HEK293 (cell line): Measurements from ENCODE around the gene CDC42SE2.

Source experiments
- CTCF ChIA-PET: fragments of 350-600 bp; formaldehyde crosslinking; extraction: SDS; loops from one replicate; lab custom pipeline; 2021; ENCODE audit warnings: antibody characterized with exemption; lab: Yijun Ruan, JAX
- POLR2A ChIA-PET: fragments of 300-600 bp; formaldehyde crosslinking; extraction: SDS; loops from one replicate; lab custom pipeline; 2020; ENCODE audit warnings: antibody characterized with exemption, inconsistent platforms; lab: Yijun Ruan, JAX
- H3K27ac ChIP-seq: fragments of 200-500 bp; sonication (Bioruptor generic); 2 replicates; pipeline ENCODE4 v1.5.1; 2014; ENCODE audit warnings: low read depth, low read length, control low read depth, inconsistent platforms; ENCODE audit errors: extremely low read depth
- H3K36me3 ChIP-seq, 2 experiments: fragments of 200-500 bp in 1 of 2; sonication (Bioruptor generic) in 1 of 2; 1 replicate in 1 of 2; 2 replicates in 1 of 2; pipeline ENCODE4 v1.5.1; 2014 to 2017; ENCODE audit warnings: inconsistent platforms in 2 of 2, low read length in 2 of 2; ENCODE audit not compliant: control insufficient read depth in 2 of 2, insufficient read depth in 1 of 2
- H3K4me1 ChIP-seq: fragments of 200-500 bp; sonication (Bioruptor generic); 2 replicates; pipeline ENCODE4 v1.5.1; 2014; ENCODE audit warnings: mild to moderate bottlenecking, low read length, inconsistent platforms; ENCODE audit not compliant: control insufficient read depth, insufficient read depth
- H3K4me3 ChIP-seq: 2 replicates; pipeline ENCODE4 v1.5.1; 2011; ENCODE audit warnings: low read depth, mild to moderate bottlenecking, control low read depth, low read length, moderate library complexity
- H3K9me3 ChIP-seq: fragments of 200-500 bp; sonication (Bioruptor generic); 2 replicates; pipeline ENCODE4 v1.5.1; 2014; ENCODE audit warnings: low read depth, low read length, inconsistent platforms; ENCODE audit not compliant: control insufficient read depth, insufficient read depth
- KLF16 ChIP-seq: fragments of 450-650 bp; formaldehyde crosslinking; IDR thresholded peaks from 2 replicates; pipeline ENCODE4 v1.5.1; 2017; ENCODE audit warnings: missing biosample characterization, missing genetic modification characterization
- PRDM1 ChIP-seq: fragments of 450-650 bp; formaldehyde crosslinking; IDR thresholded peaks from 2 replicates; pipeline ENCODE4; 2016; ENCODE audit warnings: missing biosample characterization, missing genetic modification characterization
- TRIM28 ChIP-seq: IDR thresholded peaks from 2 replicates; pipeline ENCODE4 v1.6.1; 2011; ENCODE audit warnings: low read length, control low read depth, borderline replicate concordance
- ZBTB7A ChIP-seq: fragments of 450-650 bp; formaldehyde crosslinking; IDR thresholded peaks from 2 replicates; pipeline ENCODE4 v1.5.1; 2016; ENCODE audit warnings: low read depth, missing biosample characterization, missing genetic modification characterization
- ZFP37 ChIP-seq: fragments of 450-650 bp; formaldehyde crosslinking; IDR thresholded peaks from 2 replicates; pipeline ENCODE4 v1.5.1; 2016; ENCODE audit warnings: missing biosample characterization, missing genetic modification characterization
- ZNF112 ChIP-seq: fragments of 450-650 bp; formaldehyde crosslinking; IDR thresholded peaks from 2 replicates; pipeline ENCODE4 v1.5.0; 2017; ENCODE audit warnings: missing biosample characterization, missing genetic modification characterization
- ZNF157 ChIP-seq: fragments of 450-650 bp; formaldehyde crosslinking; IDR thresholded peaks from 2 replicates; pipeline ENCODE4 v1.5.1; 2016; ENCODE audit warnings: missing biosample characterization, missing genetic modification characterization
- ZNF221 ChIP-seq: fragments of 450-650 bp; formaldehyde crosslinking; IDR thresholded peaks from 2 replicates; pipeline ENCODE4 v1.5.1; 2017; ENCODE audit warnings: missing biosample characterization, missing genetic modification characterization, borderline replicate concordance
- ZNF423 ChIP-seq: fragments of 450-650 bp; formaldehyde crosslinking; IDR thresholded peaks from 2 replicates; pipeline ENCODE4 v1.5.1; 2016; ENCODE audit warnings: missing biosample characterization, missing genetic modification characterization
- ZNF701 ChIP-seq: fragments of 450-650 bp; formaldehyde crosslinking; IDR thresholded peaks from 2 replicates; pipeline ENCODE4 v1.5.1; 2016; ENCODE audit warnings: missing biosample characterization, missing genetic modification characterization
- TF ChIP-seq, protein P1 (sequence below): fragments of 450-650 bp; formaldehyde crosslinking; IDR thresholded peaks from 2 replicates; pipeline ENCODE4 v1.5.1; 2016; ENCODE audit warnings: missing biosample characterization, missing genetic modification characterization, low read depth
- TF ChIP-seq, protein P2 (sequence below): fragments of 450-650 bp; formaldehyde crosslinking; IDR thresholded peaks from 2 replicates; pipeline ENCODE4 v1.5.1; 2016; ENCODE audit warnings: missing biosample characterization, missing genetic modification characterization
- TF ChIP-seq, protein P3 (sequence below): fragments of 450-650 bp; formaldehyde crosslinking; IDR thresholded peaks from 2 replicates; pipeline ENCODE4 v1.5.1; 2017; ENCODE audit warnings: missing biosample characterization, missing genetic modification characterization
- TF ChIP-seq, protein P4 (sequence below): fragments of 450-650 bp; formaldehyde crosslinking; IDR thresholded peaks from 2 replicates; pipeline ENCODE4 v1.5.1; 2016; ENCODE audit warnings: missing biosample characterization, missing genetic modification characterization
- TF ChIP-seq, protein P5 (sequence below): fragments of 450-650 bp; formaldehyde crosslinking; IDR thresholded peaks from 2 replicates; pipeline ENCODE4 v1.5.1; 2016; ENCODE audit warnings: missing biosample characterization, missing genetic modification characterization, low read depth

Gene CDC42SE2

DNA sequence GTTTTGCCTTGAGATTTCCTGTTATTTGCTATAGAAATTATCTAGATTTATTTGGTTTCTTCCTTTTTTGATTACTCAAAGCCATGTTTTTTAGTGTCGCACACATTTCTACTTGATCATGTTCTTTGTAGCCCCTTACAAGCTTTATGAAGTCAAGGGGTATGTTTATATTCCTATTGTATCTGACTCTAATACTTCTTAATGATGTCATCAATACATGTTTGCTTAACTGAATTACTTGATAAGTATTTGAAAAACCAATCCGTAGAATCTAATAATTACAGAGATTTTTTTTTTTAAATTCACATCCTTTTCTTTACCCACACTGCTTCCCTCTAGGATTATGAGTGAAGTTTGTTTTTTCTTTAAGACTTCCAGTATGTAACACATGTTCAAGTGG is 53.0 kb downstream of the CDC42SE2 start:
- Histone ChIP-seq H3K4me1 (0 out of 2 replicates have a peak, but pooled peaks cover 4% of the 10 kb centered on the region), H3K9me3 (no peaks in the 10 kb centered on the region), H3K4me3 (no peak overlapping the region), H3K27ac (no peak overlapping the region)
- CTCF ChIA-PET: interaction anchor here (0.7 kb wide), 1 partner anchor 22 kb away, joined by 3 read pairs; no protein-coding TSS in a partner anchor
- TF ChIP-seq, protein P1, sequence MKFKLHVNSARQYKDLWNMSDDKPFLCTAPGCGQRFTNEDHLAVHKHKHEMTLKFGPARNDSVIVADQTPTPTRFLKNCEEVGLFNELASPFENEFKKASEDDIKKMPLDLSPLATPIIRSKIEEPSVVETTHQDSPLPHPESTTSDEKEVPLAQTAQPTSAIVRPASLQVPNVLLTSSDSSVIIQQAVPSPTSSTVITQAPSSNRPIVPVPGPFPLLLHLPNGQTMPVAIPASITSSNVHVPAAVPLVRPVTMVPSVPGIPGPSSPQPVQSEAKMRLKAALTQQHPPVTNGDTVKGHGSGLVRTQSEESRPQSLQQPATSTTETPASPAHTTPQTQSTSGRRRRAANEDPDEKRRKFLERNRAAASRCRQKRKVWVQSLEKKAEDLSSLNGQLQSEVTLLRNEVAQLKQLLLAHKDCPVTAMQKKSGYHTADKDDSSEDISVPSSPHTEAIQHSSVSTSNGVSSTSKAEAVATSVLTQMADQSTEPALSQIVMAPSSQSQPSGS (tag by site-specific recombination): peak; percentile 80
- TF ChIP-seq ZNF112 (tag by site-specific recombination): no peak
- TF ChIP-seq, all 188 proteins: peak for 1
- H3K36me3 ChIP-seq: peaks cover 0 to 5% of the 10 kb centered on the region in 2 experiments; a peak in 2 of 3 replicates
- POLR2A ChIA-PET: no interaction called here

DNA sequence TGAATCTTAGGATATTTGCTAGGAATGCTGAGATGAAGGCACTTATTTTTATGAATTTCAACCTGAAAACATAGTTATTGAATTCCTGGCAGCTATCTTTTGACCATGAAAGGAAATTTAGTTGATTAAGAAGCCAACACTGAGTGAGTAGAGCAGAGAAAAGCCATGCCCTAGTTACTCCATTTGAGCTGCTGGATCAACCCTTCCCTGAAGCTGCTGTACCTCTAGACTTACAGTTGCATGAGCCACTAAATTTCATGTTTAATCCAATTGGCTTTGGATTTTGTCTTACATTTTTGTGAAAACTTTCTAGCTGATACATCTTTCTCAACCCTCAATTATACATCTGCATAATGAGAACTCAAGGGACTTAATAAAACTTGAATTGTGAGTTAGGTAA is 54.6 kb downstream of the CDC42SE2 start:
- peaks cover 0 to 5% of the 10 kb centered on the region in 2 experiments; a peak in 2 of 3 replicates for H3K36me3 ChIP-seq
- H3K4me3 ChIP-seq: no peak overlapping the region
- H3K4me1 ChIP-seq: peaks cover 8% of the 10 kb centered on the region
- no peaks in the 10 kb centered on the region for H3K9me3 ChIP-seq
- CTCF ChIA-PET: no interaction called here
- POLR2A ChIA-PET: no interaction called here
- TF ChIP-seq ZBTB7A (tag by site-specific recombination): no peak
- TF ChIP-seq, protein P2, sequence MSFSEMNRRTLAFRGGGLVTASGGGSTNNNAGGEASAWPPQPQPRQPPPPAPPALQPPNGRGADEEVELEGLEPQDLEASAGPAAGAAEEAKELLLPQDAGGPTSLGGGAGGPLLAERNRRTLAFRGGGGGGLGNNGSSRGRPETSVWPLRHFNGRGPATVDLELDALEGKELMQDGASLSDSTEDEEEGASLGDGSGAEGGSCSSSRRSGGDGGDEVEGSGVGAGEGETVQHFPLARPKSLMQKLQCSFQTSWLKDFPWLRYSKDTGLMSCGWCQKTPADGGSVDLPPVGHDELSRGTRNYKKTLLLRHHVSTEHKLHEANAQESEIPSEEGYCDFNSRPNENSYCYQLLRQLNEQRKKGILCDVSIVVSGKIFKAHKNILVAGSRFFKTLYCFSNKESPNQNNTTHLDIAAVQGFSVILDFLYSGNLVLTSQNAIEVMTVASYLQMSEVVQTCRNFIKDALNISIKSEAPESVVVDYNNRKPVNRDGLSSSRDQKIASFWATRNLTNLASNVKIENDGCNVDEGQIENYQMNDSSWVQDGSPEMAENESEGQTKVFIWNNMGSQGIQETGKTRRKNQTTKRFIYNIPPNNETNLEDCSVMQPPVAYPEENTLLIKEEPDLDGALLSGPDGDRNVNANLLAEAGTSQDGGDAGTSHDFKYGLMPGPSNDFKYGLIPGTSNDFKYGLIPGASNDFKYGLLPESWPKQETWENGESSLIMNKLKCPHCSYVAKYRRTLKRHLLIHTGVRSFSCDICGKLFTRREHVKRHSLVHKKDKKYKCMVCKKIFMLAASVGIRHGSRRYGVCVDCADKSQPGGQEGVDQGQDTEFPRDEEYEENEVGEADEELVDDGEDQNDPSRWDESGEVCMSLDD (tag by site-specific recombination): no peak
- TF ChIP-seq, all 188 proteins: peak for 0
- no peak overlapping the region for H3K27ac ChIP-seq

DNA sequence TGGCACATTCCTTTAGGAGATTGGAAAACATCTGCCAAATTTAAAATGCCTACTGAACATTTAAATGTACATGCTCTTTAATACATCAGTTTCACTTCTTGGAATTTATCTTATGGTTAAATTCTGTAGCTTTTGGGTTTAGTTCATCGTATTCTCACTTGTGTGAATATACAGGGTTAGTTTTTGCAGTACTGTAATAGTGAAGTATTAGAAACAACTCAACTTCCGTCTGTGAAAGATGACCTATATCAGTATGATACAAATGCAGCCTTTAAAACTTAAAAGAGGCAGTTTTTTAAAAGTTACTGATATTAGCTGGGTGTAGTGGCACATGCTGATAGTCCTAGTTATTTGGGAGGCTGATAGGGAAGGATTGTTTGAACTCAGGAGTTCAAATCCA is 57.2 kb downstream of the CDC42SE2 start:
- no peak overlapping the region for H3K27ac ChIP-seq
- peaks cover 11% of the 10 kb centered on the region for H3K4me1 ChIP-seq
- H3K36me3 ChIP-seq: peaks cover 0 to 5% of the 10 kb centered on the region in 2 experiments; a peak in 2 of 3 replicates
- TF ChIP-seq, protein P3, sequence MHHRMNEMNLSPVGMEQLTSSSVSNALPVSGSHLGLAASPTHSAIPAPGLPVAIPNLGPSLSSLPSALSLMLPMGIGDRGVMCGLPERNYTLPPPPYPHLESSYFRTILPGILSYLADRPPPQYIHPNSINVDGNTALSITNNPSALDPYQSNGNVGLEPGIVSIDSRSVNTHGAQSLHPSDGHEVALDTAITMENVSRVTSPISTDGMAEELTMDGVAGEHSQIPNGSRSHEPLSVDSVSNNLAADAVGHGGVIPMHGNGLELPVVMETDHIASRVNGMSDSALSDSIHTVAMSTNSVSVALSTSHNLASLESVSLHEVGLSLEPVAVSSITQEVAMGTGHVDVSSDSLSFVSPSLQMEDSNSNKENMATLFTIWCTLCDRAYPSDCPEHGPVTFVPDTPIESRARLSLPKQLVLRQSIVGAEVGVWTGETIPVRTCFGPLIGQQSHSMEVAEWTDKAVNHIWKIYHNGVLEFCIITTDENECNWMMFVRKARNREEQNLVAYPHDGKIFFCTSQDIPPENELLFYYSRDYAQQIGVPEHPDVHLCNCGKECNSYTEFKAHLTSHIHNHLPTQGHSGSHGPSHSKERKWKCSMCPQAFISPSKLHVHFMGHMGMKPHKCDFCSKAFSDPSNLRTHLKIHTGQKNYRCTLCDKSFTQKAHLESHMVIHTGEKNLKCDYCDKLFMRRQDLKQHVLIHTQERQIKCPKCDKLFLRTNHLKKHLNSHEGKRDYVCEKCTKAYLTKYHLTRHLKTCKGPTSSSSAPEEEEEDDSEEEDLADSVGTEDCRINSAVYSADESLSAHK (tag by site-specific recombination): no peak
- TF ChIP-seq ZNF157 (tag by site-specific recombination) (no peak), ZNF221 (tag by site-specific recombination) (no peak), KLF16 (tag by site-specific recombination) (no peak), TRIM28 (no peak), PRDM1 (no peak), ZNF423 (no peak), ZFP37 (no peak), ZNF701 (tag by site-specific recombination) (no peak)
- TF ChIP-seq, protein P4, sequence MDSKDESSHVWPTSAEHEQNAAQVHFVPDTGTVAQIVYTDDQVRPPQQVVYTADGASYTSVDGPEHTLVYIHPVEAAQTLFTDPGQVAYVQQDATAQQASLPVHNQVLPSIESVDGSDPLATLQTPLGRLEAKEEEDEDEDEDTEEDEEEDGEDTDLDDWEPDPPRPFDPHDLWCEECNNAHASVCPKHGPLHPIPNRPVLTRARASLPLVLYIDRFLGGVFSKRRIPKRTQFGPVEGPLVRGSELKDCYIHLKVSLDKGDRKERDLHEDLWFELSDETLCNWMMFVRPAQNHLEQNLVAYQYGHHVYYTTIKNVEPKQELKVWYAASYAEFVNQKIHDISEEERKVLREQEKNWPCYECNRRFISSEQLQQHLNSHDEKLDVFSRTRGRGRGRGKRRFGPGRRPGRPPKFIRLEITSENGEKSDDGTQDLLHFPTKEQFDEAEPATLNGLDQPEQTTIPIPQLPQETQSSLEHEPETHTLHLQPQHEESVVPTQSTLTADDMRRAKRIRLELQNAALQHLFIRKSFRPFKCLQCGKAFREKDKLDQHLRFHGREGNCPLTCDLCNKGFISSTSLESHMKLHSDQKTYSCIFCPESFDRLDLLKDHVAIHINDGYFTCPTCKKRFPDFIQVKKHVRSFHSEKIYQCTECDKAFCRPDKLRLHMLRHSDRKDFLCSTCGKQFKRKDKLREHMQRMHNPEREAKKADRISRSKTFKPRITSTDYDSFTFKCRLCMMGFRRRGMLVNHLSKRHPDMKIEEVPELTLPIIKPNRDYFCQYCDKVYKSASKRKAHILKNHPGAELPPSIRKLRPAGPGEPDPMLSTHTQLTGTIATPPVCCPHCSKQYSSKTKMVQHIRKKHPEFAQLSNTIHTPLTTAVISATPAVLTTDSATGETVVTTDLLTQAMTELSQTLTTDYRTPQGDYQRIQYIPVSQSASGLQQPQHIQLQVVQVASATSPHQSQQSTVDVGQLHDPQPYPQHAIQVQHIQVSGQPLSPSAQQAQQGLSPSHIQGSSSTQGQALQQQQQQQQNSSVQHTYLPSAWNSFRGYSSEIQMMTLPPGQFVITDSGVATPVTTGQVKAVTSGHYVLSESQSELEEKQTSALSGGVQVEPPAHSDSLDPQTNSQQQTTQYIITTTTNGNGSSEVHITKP (tag by site-specific recombination): no peak
- TF ChIP-seq, protein P5, sequence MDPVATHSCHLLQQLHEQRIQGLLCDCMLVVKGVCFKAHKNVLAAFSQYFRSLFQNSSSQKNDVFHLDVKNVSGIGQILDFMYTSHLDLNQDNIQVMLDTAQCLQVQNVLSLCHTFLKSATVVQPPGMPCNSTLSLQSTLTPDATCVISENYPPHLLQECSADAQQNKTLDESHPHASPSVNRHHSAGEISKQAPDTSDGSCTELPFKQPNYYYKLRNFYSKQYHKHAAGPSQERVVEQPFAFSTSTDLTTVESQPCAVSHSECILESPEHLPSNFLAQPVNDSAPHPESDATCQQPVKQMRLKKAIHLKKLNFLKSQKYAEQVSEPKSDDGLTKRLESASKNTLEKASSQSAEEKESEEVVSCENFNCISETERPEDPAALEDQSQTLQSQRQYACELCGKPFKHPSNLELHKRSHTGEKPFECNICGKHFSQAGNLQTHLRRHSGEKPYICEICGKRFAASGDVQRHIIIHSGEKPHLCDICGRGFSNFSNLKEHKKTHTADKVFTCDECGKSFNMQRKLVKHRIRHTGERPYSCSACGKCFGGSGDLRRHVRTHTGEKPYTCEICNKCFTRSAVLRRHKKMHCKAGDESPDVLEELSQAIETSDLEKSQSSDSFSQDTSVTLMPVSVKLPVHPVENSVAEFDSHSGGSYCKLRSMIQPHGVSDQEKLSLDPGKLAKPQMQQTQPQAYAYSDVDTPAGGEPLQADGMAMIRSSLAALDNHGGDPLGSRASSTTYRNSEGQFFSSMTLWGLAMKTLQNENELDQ (tag by site-specific recombination): no peak
- TF ChIP-seq, all 188 proteins: peak for 0
- POLR2A ChIA-PET: no interaction called here
- Histone ChIP-seq H3K9me3 (no peaks in the 10 kb centered on the region), H3K4me3 (no peak overlapping the region)
- CTCF ChIA-PET: interaction anchor here (1.5 kb wide), 1 partner anchor 61 kb away, joined by 4 read pairs; no protein-coding TSS in a partner anchor
